Tongue (tissue), 3 donors: ENCODE measurements around the gene METTL1. TPM values are rescaled to one million over a fixed set of nuclear protein-coding genes. Genes with fewer than 3 reads are reported as not detected.
"Not testable (repeated sequence)": the region's sequence is repeated elsewhere in the genome, so short reads cannot be mapped to it uniquely, and the experiment has no call there.

Experiments used
- DNase-seq: peaks from one replicate; pipeline ENCODE4 v3.0.0-alpha.2; 2015
- small RNA-seq: library from RNA; depleted of rRNA; stranded (forward); fragments of <200 nt; gene quantifications from one replicate; pipeline ENCODE3, GENCODE V24; 2014; ENCODE audit warnings: low replicate concordance
- total RNA-seq: library from RNA; depleted of rRNA; stranded (reverse); fragments of >200 nt; gene quantifications from one replicate; pipeline ENCODE4 v1.2.3, GENCODE V29; 2014

METTL1 gene
- total RNA-seq, 1 donor from 2014 or later = 6.9 TPM

GRCh38 chr12:57724003-57724935, 47.6 kb downstream of the METTL1 start:
- DNase-seq = no peak

DNA sequence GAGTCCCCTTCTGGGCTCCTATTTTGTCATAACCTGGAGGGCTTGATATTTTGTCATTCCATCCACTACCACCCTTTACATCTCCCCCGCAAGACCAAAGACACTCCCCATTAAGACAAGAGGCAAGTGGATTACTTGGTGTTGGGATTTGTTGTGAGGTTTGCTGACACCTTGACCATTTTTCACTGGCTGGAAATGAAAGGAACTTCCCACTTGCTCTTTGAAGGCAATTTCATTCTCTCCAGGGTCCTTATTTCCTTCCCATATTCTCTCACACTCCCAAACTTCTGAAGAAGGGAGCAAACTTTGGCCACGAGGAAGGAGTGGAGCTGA, 48.3 kb downstream of the METTL1 start:
- no peak for DNase-seq

DNA sequence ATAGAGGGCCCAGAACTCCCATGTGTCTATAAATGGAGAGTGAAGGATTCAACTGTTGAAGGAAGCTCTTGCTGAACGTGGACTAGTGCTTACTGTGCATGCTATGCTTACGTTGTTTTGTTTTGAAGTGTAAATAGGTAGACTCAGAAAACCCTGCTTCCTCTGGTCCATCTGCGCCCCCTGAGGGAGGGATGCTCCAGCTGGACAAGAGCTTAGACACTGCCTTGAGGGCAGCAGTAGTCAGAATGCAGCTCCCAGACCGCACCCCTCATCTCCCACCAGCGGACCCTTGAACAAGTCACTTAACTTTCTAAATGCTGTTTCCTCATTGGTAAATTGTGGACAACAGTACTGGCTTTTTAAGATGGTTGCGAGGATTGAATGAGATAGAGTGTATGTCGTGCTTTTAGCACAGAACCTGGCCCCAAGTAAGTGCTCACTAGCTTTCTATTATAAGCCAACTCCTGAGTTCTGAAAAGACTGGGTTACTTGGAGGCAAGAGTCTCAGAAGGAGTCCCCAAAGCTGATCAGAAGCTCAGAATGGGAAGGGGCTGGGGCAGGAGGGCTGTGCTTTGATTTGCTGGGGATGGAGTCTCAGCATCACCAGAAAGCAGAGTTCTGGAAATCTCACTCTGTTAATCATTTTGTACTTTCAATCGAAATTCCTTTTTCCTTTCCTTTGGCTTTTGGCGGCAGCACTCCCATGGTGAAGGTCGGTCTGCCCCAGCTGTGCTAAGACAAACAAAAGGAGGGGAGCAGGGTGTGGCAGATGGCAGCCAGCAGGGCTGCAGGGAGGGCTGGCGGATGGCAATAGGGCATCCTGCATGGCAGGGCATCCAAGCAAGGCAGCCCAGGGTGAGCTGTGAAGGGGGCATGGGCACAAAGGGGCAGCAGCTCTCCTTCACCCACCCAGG, 48.9 kb downstream of the METTL1 start:
- no peak for DNase-seq

- not testable (repeated sequence) for DNase-seq
Observed at GRCh38 chr12:57721846-57722608, 49.9 kb downstream of the METTL1 start.

GRCh38 chr12:57720606-57721595, 51.0 kb downstream of the METTL1 start:
- DNase-seq = no peak

DNA sequence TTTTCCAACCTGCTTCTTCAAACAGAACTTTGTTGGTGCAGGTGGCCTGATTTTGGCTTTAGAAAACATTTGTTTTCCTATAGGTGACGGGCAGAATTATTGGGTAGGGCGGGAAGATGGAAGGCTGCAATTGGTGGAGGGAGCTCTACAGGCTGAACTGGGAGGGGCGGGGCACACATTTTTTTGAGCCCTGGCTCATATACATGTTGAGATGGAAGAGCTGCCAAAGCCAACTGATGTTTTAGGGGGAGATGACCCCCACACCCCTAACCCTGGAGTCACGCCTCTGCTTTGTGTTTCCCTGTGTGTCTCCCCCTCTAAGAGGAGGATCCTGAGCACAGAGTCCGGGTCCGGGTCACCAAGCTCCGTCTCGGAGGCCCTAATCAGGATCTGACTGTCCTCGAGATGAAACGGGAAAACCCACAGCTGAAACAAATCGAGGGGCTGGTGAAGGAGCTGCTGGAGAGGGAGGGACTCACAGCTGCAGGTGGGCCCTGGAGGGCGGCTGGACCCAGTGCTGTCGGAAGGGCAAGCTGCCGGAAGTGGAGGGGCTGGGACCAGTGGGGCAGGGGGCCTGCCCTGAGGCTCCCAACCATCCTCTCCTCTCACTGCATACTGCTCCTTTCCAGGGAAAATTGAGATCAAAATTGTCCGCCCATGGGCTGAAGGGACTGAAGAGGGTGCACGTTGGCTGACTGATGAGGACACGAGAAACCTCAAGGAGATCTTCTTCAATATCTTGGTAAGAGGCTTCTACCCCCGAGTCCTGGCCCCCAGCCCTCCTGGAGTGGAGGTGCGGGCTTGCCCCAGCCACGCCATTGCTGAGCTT, 51.9 kb downstream of the METTL1 start:
- no peak for DNase-seq

- no peak for DNase-seq
Observed at GRCh38 chr12:57718641-57719528, 53.0 kb downstream of the METTL1 start.

Small RNA genes within 50 kb of the gene (small RNA-seq; reads per million reads assigned to genes)
- gene RNU6-1083P = not detected

Other genes starting within 250 kb of the METTL1 start
- 10.1 TPM for gene MBD6, start 249.3 kb downstream of the METTL1 start, total RNA-seq
- gene DCTN2, start 224.9 kb downstream of the METTL1 start, total RNA-seq = 140 TPM
- gene KIF5A, start 222.1 kb downstream of the METTL1 start, total RNA-seq = 0.82 TPM
- 12.6 TPM for gene PIP4K2C, start 180.9 kb downstream of the METTL1 start, total RNA-seq
- 19.2 TPM for gene DTX3, start 167.3 kb downstream of the METTL1 start, total RNA-seq
- gene ARHGEF25, start 160.7 kb downstream of the METTL1 start, total RNA-seq = 18.6 TPM
- gene B4GALNT1, start 138.9 kb downstream of the METTL1 start, total RNA-seq = 3.3 TPM
- 146 TPM for gene OS9, start 78.0 kb downstream of the METTL1 start, total RNA-seq
- gene AGAP2, start 33.4 kb downstream of the METTL1 start, total RNA-seq = 3.7 TPM
- 57.0 TPM for gene TSPAN31, start 27.1 kb downstream of the METTL1 start, total RNA-seq
- gene CDK4, start 19.8 kb downstream of the METTL1 start, total RNA-seq = 140 TPM
- gene MARCHF9, start 17.0 kb downstream of the METTL1 start, total RNA-seq = 9.2 TPM
- gene CYP27B1, start 5.0 kb downstream of the METTL1 start, total RNA-seq = 0.10 TPM
- 10.1 TPM for gene EEF1AKMT3, start 509 bp upstream of the METTL1 start, total RNA-seq
- gene TSFM, start 10.7 kb upstream of the METTL1 start, total RNA-seq = 19.6 TPM
- gene AVIL, start 46.6 kb upstream of the METTL1 start, total RNA-seq = 12.0 TPM
- 114 TPM for gene CTDSP2, start 74.6 kb upstream of the METTL1 start, total RNA-seq
- 10.2 TPM for gene ATP23, start 169.5 kb upstream of the METTL1 start, total RNA-seq